ENCODE measurements around the gene NXPH3. TPM values are rescaled to one million over a fixed set of nuclear protein-coding genes. Genes with fewer than 3 reads are reported as not detected.

Gene NXPH3
- total and polyA plus RNA-seq, 2 donors (not counting 3 experiments of a cell fraction or from before 2014, with no cell fraction given), result 1.7 to 2.0 TPM

DNA sequence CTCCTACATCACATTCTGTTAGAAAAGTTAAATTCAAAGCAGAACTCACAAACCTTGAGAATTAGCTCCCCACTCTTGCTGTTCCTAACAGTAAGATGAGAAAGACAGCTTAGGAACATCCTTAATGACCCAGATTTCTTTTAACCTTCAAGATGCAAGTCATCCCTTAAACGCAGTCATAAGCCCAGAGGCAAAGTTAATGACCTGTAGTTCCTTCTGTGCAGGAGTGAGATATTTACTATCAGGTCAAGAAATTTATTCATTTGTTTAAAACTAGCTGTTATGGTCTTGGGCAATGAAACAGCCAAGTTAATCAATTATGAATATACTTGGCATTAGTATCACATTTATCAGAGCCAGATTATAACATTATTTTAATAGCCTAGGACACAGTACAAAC lies 37.1 kb downstream of the NXPH3 start:
- FAIRE-seq, result peak; percentile 44
- H3K4me2 ChIP-seq (ENCODE audit: insufficient read depth, low read length), result no peak overlapping the region
- BruUV-seq (replicated peaks), result no TSS peak
- no peak for TF ChIP-seq GATA2 (IDR thresholded peaks at IDR 0.05; ENCODE audit: insufficient read depth, insufficient read length, low read depth, low read length)
- no peak overlapping the region for H3K4me3 ChIP-seq (replicated peaks in 1 of 3; ENCODE audit: insufficient read depth in 1 of 3, low read depth in 1 of 3, low read length in 3 of 3)
- ChIA-PET CTCF (interaction anchor here (0.7 to 3.6 kb wide), 6 partner anchors 9 to 84 kb away, joined by 3 to 13 read pairs (median 4); no protein-coding TSS in a partner anchor), POLR2A (interaction anchor here (0.6 kb wide), 1 partner anchor 175 kb away, joined by 3 read pairs; the partner anchor contains the start of gene KAT7)
- DNase-seq (ENCODE audit: low read depth, low spot score), result no peak
- peaks cover 11 to 13% of the 10 kb centered on the region in 2 experiments for H3K36me3 ChIP-seq (ENCODE audit: control insufficient read depth in 2 of 2, extremely low read depth in 1 of 2, insufficient read depth in 2 of 2, low read length in 2 of 2)
- H4K20me1 ChIP-seq (replicated peaks; ENCODE audit: control insufficient read depth, extremely low read depth, insufficient read depth, low read length), result no peaks in the 10 kb centered on the region
- dilution Hi-C loops (cut with MboI; ENCODE audit: extremely low pct_ligation_motif_present, low sequenced_read_pairs) (no loop called here), intact Hi-C loops (cut with micrococcal nuclease) (no loop called here)
- no peaks in the 10 kb centered on the region for H3K27me3 ChIP-seq (ENCODE audit: control insufficient read depth in 2 of 2, insufficient read depth in 2 of 2, low read length in 2 of 2)
- H3K27ac ChIP-seq (ENCODE audit: insufficient read depth, low read depth, low read length), result no peak overlapping the region
- H3K9me1 ChIP-seq (replicated peaks; ENCODE audit: control insufficient read depth, extremely low read depth, insufficient read depth, low read length), result no peaks in the 10 kb centered on the region
- H3K4me1 ChIP-seq (ENCODE audit: control insufficient read depth, extremely low read depth, insufficient read depth, low read length), result no peaks in the 10 kb centered on the region
- H3K9me3 ChIP-seq (replicated peaks; ENCODE audit: control insufficient read depth, insufficient read depth, low read length), result no peaks in the 10 kb centered on the region
- H3K9ac ChIP-seq (replicated peaks; ENCODE audit: extremely low read depth, insufficient read depth, low read length), result no peak overlapping the region
- no peaks in the 10 kb centered on the region for H3K79me2 ChIP-seq (ENCODE audit: control insufficient read depth, insufficient read depth, low read length)
- H2AFZ ChIP-seq (ENCODE audit: low read depth, low read length), result no peak overlapping the region

GRCh38 chr17:49613182-49613800 lies 37.6 kb downstream of the NXPH3 start:
- Histone ChIP-seq H3K27ac (ENCODE audit: insufficient read depth, low read depth, low read length) (no peak overlapping the region), H3K4me2 (ENCODE audit: insufficient read depth, low read length) (no peak overlapping the region), H3K36me3 (ENCODE audit: control insufficient read depth in 2 of 2, extremely low read depth in 1 of 2, insufficient read depth in 2 of 2, low read length in 2 of 2) (peaks cover 9 to 17% of the 10 kb centered on the region in 2 experiments), H3K9me3 (replicated peaks; ENCODE audit: control insufficient read depth, insufficient read depth, low read length) (no peaks in the 10 kb centered on the region), H4K20me1 (replicated peaks; ENCODE audit: control insufficient read depth, extremely low read depth, insufficient read depth, low read length) (no peaks in the 10 kb centered on the region), H3K4me1 (ENCODE audit: control insufficient read depth, extremely low read depth, insufficient read depth, low read length) (no peaks in the 10 kb centered on the region), H2AFZ (ENCODE audit: low read depth, low read length) (no peak overlapping the region), H3K79me2 (ENCODE audit: control insufficient read depth, insufficient read depth, low read length) (no peaks in the 10 kb centered on the region), H3K9ac (replicated peaks; ENCODE audit: extremely low read depth, insufficient read depth, low read length) (no peak overlapping the region), H3K4me3 (replicated peaks in 1 of 3; ENCODE audit: insufficient read depth in 1 of 3, low read depth in 1 of 3, low read length in 3 of 3) (no peak overlapping the region), H3K27me3 (ENCODE audit: control insufficient read depth in 2 of 2, insufficient read depth in 2 of 2, low read length in 2 of 2) (no peaks in the 10 kb centered on the region), H3K9me1 (replicated peaks; ENCODE audit: control insufficient read depth, extremely low read depth, insufficient read depth, low read length) (no peaks in the 10 kb centered on the region)
- dilution Hi-C loops (cut with MboI; ENCODE audit: extremely low pct_ligation_motif_present, low sequenced_read_pairs) (no loop called here), intact Hi-C loops (cut with micrococcal nuclease) (no loop called here)
- no TSS peak for BruUV-seq (replicated peaks)
- ChIA-PET CTCF (interaction anchor here (0.6 to 3.6 kb wide), 7 partner anchors 8 to 83 kb away, joined by 3 to 13 read pairs (median 3); no protein-coding TSS in a partner anchor), POLR2A (interaction anchor here (0.6 kb wide), 1 partner anchor 175 kb away, joined by 3 read pairs; the partner anchor contains the start of gene KAT7)
- TF ChIP-seq CTCF (IDR thresholded peaks at IDR 0.05; ENCODE audit: extremely low read depth in 1 of 2, insufficient read depth in 1 of 2, low read depth in 1 of 2, low read length in 2 of 2) (no peak), FOS (IDR thresholded peaks at IDR 0.05; ENCODE audit: borderline replicate concordance, insufficient read depth, low read length) (no peak), EZH2 (IDR thresholded peaks at IDR 0.05; ENCODE audit: borderline replicate concordance, low read depth, low read length, severe bottlenecking) (no peak), POLR2A (IDR thresholded peaks at IDR 0.05; ENCODE audit: low read depth, low read length) (no peak), MAX (IDR thresholded peaks at IDR 0.05; ENCODE audit: insufficient read depth, insufficient read length) (no peak), MYC (IDR thresholded peaks at IDR 0.05; ENCODE audit: low read depth, low read length) (no peak), JUN (IDR thresholded peaks at IDR 0.05; ENCODE audit: borderline replicate concordance, insufficient read depth, insufficient read length, low read depth) (no peak), GATA2 (IDR thresholded peaks at IDR 0.05; ENCODE audit: insufficient read depth, insufficient read length, low read depth, low read length) (no peak), POLR2AphosphoS5 (IDR thresholded peaks at IDR 0.05; ENCODE audit: insufficient read depth, low read depth, low read length) (no peak)
- no peak for FAIRE-seq
- no peak for DNase-seq (ENCODE audit: low read depth, low spot score)

Measured in endothelial cell of umbilical vein (primary cell).